PC-3 (cell line): Measurements from ENCODE around the gene HCFC2. TPM values are rescaled to one million over a fixed set of nuclear protein-coding genes. Genes with fewer than 3 reads are reported as not detected.

Source experiments
- ATAC-seq: fragments of 200-7000 bp; cut with Tn5 transposase; 2 replicates; pipeline ENCODE4 v1.9.1; 2020; ENCODE audit warnings: mild to moderate bottlenecking, moderate library complexity
- BruUV-seq: library from RNA; stranded (reverse); fragments of 400-500 nt; replicated peaks from 2 replicates; lab custom pipeline; 2021; lab: Mats Ljungman, UMichigan
- CTCF ChIA-PET: fragments of 300-600 bp; sonication (Branson Sonifier 250); formaldehyde crosslinking; loops from one replicate; lab custom pipeline; 2022; ENCODE audit warnings: antibody characterized with exemption; lab: Charles Lee
- POLR2A ChIA-PET: fragments of 300-600 bp; sonication (Branson Sonifier 250); formaldehyde crosslinking; loops from one replicate; lab custom pipeline; 2022; ENCODE audit warnings: antibody characterized with exemption; ENCODE audit not compliant: unreplicated experiment; lab: Charles Lee
- DNase-seq: peaks from one replicate; pipeline ENCODE4 v3.0.0-alpha.2; 2015
- H2AFZ ChIP-seq: fragments of 300-600 bp; sonication (generic); 2 replicates; pipeline ENCODE4 v1.6.0; 2016; ENCODE audit warnings: antibody characterized with exemption, low read length
- H3F3A ChIP-seq: fragments of 300-600 bp; sonication (generic); one replicate; pipeline ENCODE4 v1.6.0; 2017; ENCODE audit warnings: antibody characterized with exemption, low read length, control low read depth, mild to moderate bottlenecking; ENCODE audit not compliant: unreplicated experiment
- H3K27ac ChIP-seq: fragments of 300-600 bp; sonication (generic); 2 replicates; pipeline ENCODE4 v1.5.1; 2016; ENCODE audit warnings: mild to moderate bottlenecking, low read length
- H3K27me3 ChIP-seq: fragments of 300-600 bp; sonication (generic); 2 replicates; pipeline ENCODE4 v1.6.1; 2016; ENCODE audit warnings: low read length, mixed read lengths
- H3K36me3 ChIP-seq: fragments of 300-600 bp; sonication (generic); 2 replicates; pipeline ENCODE4 v1.6.1; 2016; ENCODE audit warnings: low read depth, mixed run types, low read length, mixed read lengths
- H3K4me1 ChIP-seq: fragments of 300-600 bp; sonication (generic); 2 replicates; pipeline ENCODE4 v1.5.1; 2016; ENCODE audit warnings: low read length; ENCODE audit not compliant: insufficient read depth
- H3K4me2 ChIP-seq: fragments of 300-600 bp; sonication (generic); 2 replicates; pipeline ENCODE4 v1.6.0; 2016; ENCODE audit warnings: low read length
- H3K4me3 ChIP-seq: fragments of 300-600 bp; sonication (generic); 2 replicates; pipeline ENCODE4 v1.5.1; 2016; ENCODE audit warnings: mild to moderate bottlenecking, low read length, mixed read lengths
- H3K79me2 ChIP-seq: fragments of 300-600 bp; sonication (generic); 2 replicates; pipeline ENCODE4 v1.6.1; 2017; ENCODE audit warnings: low read length, mixed read lengths
- H3K9ac ChIP-seq: fragments of 300-600 bp; sonication (generic); 2 replicates; pipeline ENCODE4 v1.6.0; 2016; ENCODE audit warnings: mild to moderate bottlenecking, low read length
- H3K9me2 ChIP-seq: fragments of 300-600 bp; sonication (generic); replicated peaks from 2 replicates; pipeline ENCODE4 v1.6.1; 2016; ENCODE audit warnings: mixed run types, low read length, mixed read lengths
- H3K9me3 ChIP-seq: fragments of 300-600 bp; sonication (generic); 2 replicates; pipeline ENCODE4 v1.6.1; 2016; ENCODE audit warnings: low read length, mixed read lengths
- H4K20me1 ChIP-seq: fragments of 300-600 bp; sonication (generic); 2 replicates; pipeline ENCODE4 v1.6.1; 2016; ENCODE audit warnings: low read length, mixed read lengths
- CTCF ChIP-seq: fragments of 300-600 bp; sonication (generic); conservative IDR thresholded peaks from 2 replicates; pipeline ENCODE4 v1.5.1; 2017; ENCODE audit warnings: antibody characterized with exemption, low read depth, mild to moderate bottlenecking, low read length
- EZH2 ChIP-seq: fragments of 300-600 bp; sonication (generic); IDR thresholded peaks from one replicate; pipeline ENCODE4 v1.6.1; 2017; ENCODE audit warnings: antibody characterized with exemption, mild to moderate bottlenecking, low read length; ENCODE audit not compliant: unreplicated experiment
- EZH2phosphoT487 ChIP-seq: fragments of 300-600 bp; sonication (generic); IDR thresholded peaks from 2 replicates; pipeline ENCODE4 v1.6.1; 2018; ENCODE audit warnings: mild to moderate bottlenecking, antibody characterized with exemption, low read length, borderline replicate concordance
- intact Hi-C: fragments of 100-400 bp; cut with micrococcal nuclease; formaldehyde crosslinking; loops from 2 replicates; pipeline ENCODE4 v1.9.0; 2023
- total RNA-seq: library from RNA; depleted of rRNA; stranded (reverse); fragments of >200 nt; gene quantifications from 2 replicates; pipeline ENCODE4 v1.2.3, GENCODE V29; 2014

HCFC2 gene
- total RNA-seq, 1 experiment from 2014 or later: 7.8 TPM

GRCh38 chr12:104059963-104060362 is 4.4 kb upstream of the HCFC2 start:
- H3K36me3 ChIP-seq: no peaks in the 10 kb centered on the region
- no peak overlapping the region for H3K4me2 ChIP-seq
- TF ChIP-seq CTCF (no peak), EZH2 (no peak), EZH2phosphoT487 (no peak)
- H3K9me3 ChIP-seq: no peaks in the 10 kb centered on the region
- H4K20me1 ChIP-seq: no peaks in the 10 kb centered on the region
- ChIA-PET CTCF (interaction anchor here (2.4 kb wide), 1 partner anchor 49 kb away, joined by 13 read pairs; no protein-coding TSS in a partner anchor), POLR2A (no interaction called here)
- H3K79me2 ChIP-seq: peaks cover 3% of the 10 kb centered on the region
- no peak overlapping the region for H3K4me3 ChIP-seq
- no peaks in the 10 kb centered on the region for H3K9me2 ChIP-seq
- no peak overlapping the region for H3K27ac ChIP-seq
- H3K27me3 ChIP-seq: no peaks in the 10 kb centered on the region
- no TSS peak for BruUV-seq
- H3K4me1 ChIP-seq: peaks cover 6% of the 10 kb centered on the region
- no peak overlapping the region for H2AFZ ChIP-seq
- no peak for DNase-seq
- H3F3A ChIP-seq: no peaks in the 10 kb centered on the region
- no peak for ATAC-seq
- intact Hi-C loops: loop anchor here (5.0 to 10.0 kb wide), 2 partner anchors 93 to 245 kb away; partner anchors contain the start of genes EID3 and TDG
- no peak overlapping the region for H3K9ac ChIP-seq

DNA sequence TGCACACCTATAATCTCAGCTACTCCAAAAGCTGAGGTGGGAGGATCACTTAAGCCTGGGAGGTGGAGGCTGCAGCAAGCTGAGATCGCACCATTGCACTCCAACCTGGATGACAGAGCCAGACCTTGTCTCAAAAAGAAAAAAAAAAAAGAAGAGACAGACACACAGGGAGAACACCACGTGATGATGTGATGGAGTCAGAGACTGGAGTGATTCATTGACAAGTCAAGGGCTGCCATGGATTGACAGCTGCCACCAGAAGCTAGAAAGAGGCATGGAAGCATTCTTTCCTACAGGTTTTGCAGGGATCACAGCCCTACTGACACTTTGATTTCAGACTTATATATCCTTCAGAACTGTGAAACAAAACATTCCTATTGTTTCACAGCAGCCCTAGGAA is 3.5 kb upstream of the HCFC2 start:
- intact Hi-C loops: no loop called here

More for the DNA sequence above, 3.5 kb upstream of the HCFC2 start:
- Histone ChIP-seq H3F3A (no peaks in the 10 kb centered on the region), H3K4me1 (peaks cover 10% of the 10 kb centered on the region), H3K79me2 (peaks cover 11% of the 10 kb centered on the region), H3K9me2 (no peaks in the 10 kb centered on the region), H3K27me3 (no peaks in the 10 kb centered on the region), H2AFZ (no peak overlapping the region), H3K4me3 (no peak overlapping the region), H3K27ac (no peak overlapping the region), H3K36me3 (no peaks in the 10 kb centered on the region), H4K20me1 (no peaks in the 10 kb centered on the region), H3K9ac (no peak overlapping the region), H3K4me2 (no peak overlapping the region), H3K9me3 (no peaks in the 10 kb centered on the region)
- ChIA-PET POLR2A (no interaction called here), CTCF (no interaction called here)
- no peak for ATAC-seq
- DNase-seq: peak; percentile 52
- no peak for TF ChIP-seq EZH2phosphoT487
- TF ChIP-seq EZH2: no peak
- TF ChIP-seq CTCF: no peak
- BruUV-seq: no TSS peak
